Esophagus muscularis mucosa (tissue), 4 donors: Measurements from ENCODE around the gene CRPPA. TPM values are rescaled to one million over a fixed set of nuclear protein-coding genes. Genes with fewer than 3 reads are reported as not detected.

ENCODE experiments used
- DNase-seq: peaks from one replicate; pipeline ENCODE4 v3.0.0-alpha.2; 2017; ENCODE audit errors: extremely low spot score
- H3K27ac ChIP-seq, 4 donors: fragments of 200-600 bp; sonication (generic); replicated peaks in 1 of 4; 1 replicate in 3 of 4; 2 replicates in 1 of 4; pipeline ENCODE4 v1.5.1; 2016 to 2019; ENCODE audit warnings: mild to moderate bottlenecking in 1 of 4
- H3K27me3 ChIP-seq, 4 donors: fragments of 200-600 bp; sonication (generic); one replicate each; pipeline versions ENCODE4 v1.5.1 to v1.6.0; 2016 to 2019
- H3K36me3 ChIP-seq, 4 donors: fragments of 200-600 bp; sonication (generic); one replicate each; pipeline ENCODE4 v1.5.1; 2016 to 2019
- H3K4me1 ChIP-seq, 4 donors: fragments of 200-600 bp; sonication (generic); one replicate each; pipeline ENCODE4 v1.5.1; 2016 to 2019
- H3K4me3 ChIP-seq, 4 donors: fragments of 200-600 bp; sonication (generic); 1 replicate in 2 of 4; 2 replicates in 2 of 4; pipeline ENCODE4 v1.5.1; 2016 to 2019; ENCODE audit warnings: mild to moderate bottlenecking in 4 of 4, moderate library complexity in 1 of 4
- H3K9me3 ChIP-seq, 4 donors: fragments of 200-600 bp; sonication (generic); 1 replicate in 3 of 4; 2 replicates in 1 of 4; pipeline ENCODE4 v1.5.1; 2016 to 2019
- EP300 ChIP-seq: sonication (generic); formaldehyde crosslinking; IDR thresholded peaks from one replicate; pipeline ENCODE4 v1.6.1; 2017; ENCODE audit warnings: antibody characterized with exemption
- POLR2A ChIP-seq: fragments of 450-650 bp; IDR thresholded peaks from one replicate; pipeline ENCODE4 v1.6.1; 2017; ENCODE audit warnings: antibody characterized with exemption, moderate library complexity, mild to moderate bottlenecking, low read depth
- POLR2AphosphoS5 ChIP-seq, 2 donors: sonication (generic); formaldehyde crosslinking; IDR thresholded peaks; one replicate each; pipeline ENCODE4 v1.6.1; 2017; ENCODE audit warnings: antibody characterized with exemption in 2 of 2
- WGBS: methylation state at CpG from one replicate; pipeline ENCODE4 v1.1.5; 2018; 5-methylcytosine and 5-hydroxymethylcytosine counted together
- intact Hi-C: fragments of 100-400 bp; cut with DNase I; formaldehyde crosslinking; loops from one replicate; pipeline ENCODE4 v1.15.1; 2023
- total RNA-seq, 4 donors: library from RNA; depleted of rRNA; stranded (reverse); fragments of >200 nt; gene quantifications; one replicate each; pipeline versions ENCODE4 v1.1.0 to v1.2.1, GENCODE V29; 2016
- TF ChIP-seq, protein P1 (sequence below), 3 experiments: fragments of 200-600 bp in 2 of 3; fragments of 450-650 bp in 1 of 3; sonication (generic) in 2 of 3; IDR thresholded peaks; one replicate each; pipeline ENCODE4 v1.5.1; 2017 to 2019; ENCODE audit warnings: antibody characterized with exemption in 3 of 3, mild to moderate bottlenecking in 2 of 3, moderate library complexity in 1 of 3

CRPPA gene
- total RNA-seq, 4 donors from 2014 or later, result 1.9 to 3.6 (median 3.5) TPM

DNA sequence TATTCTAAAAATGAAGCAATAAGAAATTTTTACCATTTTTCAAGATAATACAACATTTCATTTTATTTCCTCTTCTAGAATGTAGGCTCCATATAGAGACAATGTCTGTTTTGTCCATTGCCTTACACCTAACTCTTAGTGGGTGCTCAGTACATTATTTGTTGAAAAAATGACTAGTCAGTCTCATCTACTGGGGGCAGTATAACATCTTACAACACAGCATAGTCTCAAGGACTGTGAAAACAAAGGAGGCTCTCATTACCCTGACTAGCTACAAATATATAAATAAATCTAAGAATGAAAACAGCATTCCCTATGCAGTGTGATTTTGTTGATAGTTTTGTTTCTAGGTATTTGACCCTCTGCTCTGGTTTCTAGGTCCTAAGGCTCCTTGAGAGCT, 11.6 kb downstream of the CRPPA start:
- H3K36me3 ChIP-seq, result no peaks in the 10 kb centered on the region
- H3K4me3 ChIP-seq, result no peak overlapping the region
- intact Hi-C loops, result loop anchor here (10.0 kb wide), 1 partner anchor 335 kb away; no protein-coding TSS in a partner anchor
- no peak overlapping the region for H3K27ac ChIP-seq
- no peak for DNase-seq
- no peaks in the 10 kb centered on the region for H3K9me3 ChIP-seq
- H3K27me3 ChIP-seq, result no peaks in the 10 kb centered on the region
- peaks cover 9 to 14% (median 10%) of the 10 kb centered on the region in 4 donors for H3K4me1 ChIP-seq
- no peak for TF ChIP-seq POLR2A
- no peak for TF ChIP-seq POLR2AphosphoS5 (IDR thresholded peaks at IDR 0.05)
- no peak for TF ChIP-seq EP300

DNA sequence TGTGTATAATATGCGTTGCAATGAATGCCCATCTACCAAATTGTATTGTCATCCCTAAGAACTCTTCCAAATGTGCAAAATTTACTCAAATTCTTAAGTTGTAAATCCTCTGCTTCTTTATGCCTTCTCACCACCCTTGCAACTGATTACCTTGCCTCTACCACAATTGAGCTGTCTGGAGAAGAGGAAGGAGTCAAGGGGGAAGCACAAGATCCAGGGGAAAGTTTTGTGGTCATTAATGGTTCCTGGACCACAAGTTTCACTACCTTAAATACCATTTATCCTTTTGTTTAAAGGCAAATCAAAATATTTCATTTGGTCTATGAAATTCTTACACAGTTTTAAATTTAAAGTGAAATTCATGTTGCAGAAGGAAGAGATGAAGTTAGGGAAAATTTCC, 16.7 kb downstream of the CRPPA start:
- TF ChIP-seq POLR2A (no peak), EP300 (no peak), POLR2AphosphoS5 (IDR thresholded peaks at IDR 0.05) (no peak)
- TF ChIP-seq, protein P1, sequence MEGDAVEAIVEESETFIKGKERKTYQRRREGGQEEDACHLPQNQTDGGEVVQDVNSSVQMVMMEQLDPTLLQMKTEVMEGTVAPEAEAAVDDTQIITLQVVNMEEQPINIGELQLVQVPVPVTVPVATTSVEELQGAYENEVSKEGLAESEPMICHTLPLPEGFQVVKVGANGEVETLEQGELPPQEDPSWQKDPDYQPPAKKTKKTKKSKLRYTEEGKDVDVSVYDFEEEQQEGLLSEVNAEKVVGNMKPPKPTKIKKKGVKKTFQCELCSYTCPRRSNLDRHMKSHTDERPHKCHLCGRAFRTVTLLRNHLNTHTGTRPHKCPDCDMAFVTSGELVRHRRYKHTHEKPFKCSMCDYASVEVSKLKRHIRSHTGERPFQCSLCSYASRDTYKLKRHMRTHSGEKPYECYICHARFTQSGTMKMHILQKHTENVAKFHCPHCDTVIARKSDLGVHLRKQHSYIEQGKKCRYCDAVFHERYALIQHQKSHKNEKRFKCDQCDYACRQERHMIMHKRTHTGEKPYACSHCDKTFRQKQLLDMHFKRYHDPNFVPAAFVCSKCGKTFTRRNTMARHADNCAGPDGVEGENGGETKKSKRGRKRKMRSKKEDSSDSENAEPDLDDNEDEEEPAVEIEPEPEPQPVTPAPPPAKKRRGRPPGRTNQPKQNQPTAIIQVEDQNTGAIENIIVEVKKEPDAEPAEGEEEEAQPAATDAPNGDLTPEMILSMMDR (IDR thresholded peaks at IDR 0.05), result no peak
- H3K9me3 ChIP-seq, result peaks cover 0 to 18% (median 14%) of the 10 kb centered on the region in 4 donors
- WGBS, result 93% methylated on average over 1 of the region's 1 CpG
- DNase-seq, result no peak
- H3K4me1 ChIP-seq, result no peaks in the 10 kb centered on the region
- peaks cover 0 to 8% (median 0%) of the 10 kb centered on the region in 4 donors for H3K36me3 ChIP-seq
- no peaks in the 10 kb centered on the region for H3K27me3 ChIP-seq
- no peak overlapping the region for H3K4me3 ChIP-seq
- intact Hi-C loops, result no loop called here
- H3K27ac ChIP-seq, result no peak overlapping the region

DNA sequence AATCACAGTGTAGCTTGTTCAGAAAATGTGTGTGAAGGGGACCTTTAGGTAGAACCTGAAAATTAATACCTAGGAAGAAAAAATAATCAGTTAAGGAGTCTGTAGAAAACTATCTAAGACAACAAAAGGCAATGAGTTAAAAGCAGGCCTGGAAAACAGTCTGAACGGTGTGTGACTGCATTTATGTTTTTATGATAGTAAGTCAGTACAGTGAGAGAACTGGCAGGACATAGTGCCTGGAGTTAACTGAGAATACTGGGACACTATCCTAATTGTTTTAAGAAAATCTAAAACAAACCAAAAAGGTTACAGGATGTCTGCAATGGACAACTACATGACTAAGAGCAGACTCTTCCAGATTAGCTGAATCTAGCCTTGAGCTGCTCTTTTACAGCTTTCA, 17.9 kb downstream of the CRPPA start:
- no peak overlapping the region for H3K27ac ChIP-seq
- intact Hi-C loops, result no loop called here
- H3K4me1 ChIP-seq, result no peaks in the 10 kb centered on the region
- H3K9me3 ChIP-seq, result peaks cover 0 to 18% (median 14%) of the 10 kb centered on the region in 4 donors
- WGBS, result 90% methylated on average over 1 of the region's 1 CpG
- TF ChIP-seq EP300 (no peak), POLR2AphosphoS5 (IDR thresholded peaks at IDR 0.05) (no peak), POLR2A (no peak)
- TF ChIP-seq, protein P1 (IDR thresholded peaks at IDR 0.05), result no peak
- no peaks in the 10 kb centered on the region for H3K27me3 ChIP-seq
- H3K4me3 ChIP-seq, result no peak overlapping the region
- no peak for DNase-seq
- H3K36me3 ChIP-seq, result peaks cover 0 to 8% (median 0%) of the 10 kb centered on the region in 4 donors

DNA sequence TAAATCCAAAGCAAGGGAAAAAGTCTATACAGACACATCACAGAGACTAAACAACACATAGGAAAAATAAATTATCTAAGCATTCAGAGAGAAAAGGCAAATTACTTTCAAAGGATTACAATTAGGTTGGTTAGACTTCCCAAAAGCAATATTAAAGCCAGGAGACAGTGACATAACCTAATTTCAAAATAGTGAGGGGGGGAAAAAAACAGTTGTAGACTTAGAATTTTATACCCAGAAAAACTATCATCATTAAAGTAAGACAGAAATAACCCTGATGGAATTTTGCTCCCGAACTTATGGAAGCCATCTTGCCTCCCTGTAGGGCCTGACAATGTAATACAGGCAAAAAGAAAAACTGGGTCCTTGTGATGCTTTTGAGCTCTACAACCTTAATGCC, 18.4 kb downstream of the CRPPA start:
- DNase-seq, result no peak
- no peak overlapping the region for H3K4me3 ChIP-seq
- no peaks in the 10 kb centered on the region for H3K4me1 ChIP-seq
- H3K27ac ChIP-seq, result no peak overlapping the region
- H3K9me3 ChIP-seq, result peaks cover 0 to 18% (median 14%) of the 10 kb centered on the region in 4 donors
- no peaks in the 10 kb centered on the region for H3K27me3 ChIP-seq
- intact Hi-C loops, result no loop called here
- 94% methylated on average over 1 of the region's 1 CpG for WGBS
- TF ChIP-seq EP300 (no peak), POLR2AphosphoS5 (IDR thresholded peaks at IDR 0.05) (no peak), POLR2A (no peak)
- TF ChIP-seq, protein P1 (IDR thresholded peaks at IDR 0.05), result no peak
- peaks cover 0 to 8% (median 0%) of the 10 kb centered on the region in 4 donors for H3K36me3 ChIP-seq

DNA sequence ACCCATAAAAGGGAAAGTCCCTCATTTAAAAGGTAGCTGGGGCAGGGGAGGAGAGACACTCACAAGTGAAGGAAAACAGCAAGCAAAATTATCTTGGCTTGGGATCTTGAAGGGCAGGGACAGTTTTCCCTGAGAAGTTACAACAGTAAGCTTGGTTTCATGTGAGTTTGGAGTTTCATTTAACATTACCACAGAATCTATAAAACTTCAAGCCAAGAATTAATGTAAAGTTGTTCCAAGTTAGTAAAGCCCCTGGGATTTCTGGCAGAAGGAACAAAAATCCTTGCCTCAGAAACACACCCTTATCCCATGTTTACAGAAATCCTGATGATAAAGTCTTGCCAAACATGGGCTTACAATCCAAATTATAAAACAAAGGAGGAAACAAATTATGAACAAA, 19.2 kb downstream of the CRPPA start:
- intact Hi-C loops, result no loop called here
- Histone ChIP-seq H3K36me3 (peaks cover 0 to 8% (median 0%) of the 10 kb centered on the region in 4 donors), H3K9me3 (peaks cover 0 to 18% (median 14%) of the 10 kb centered on the region in 4 donors), H3K27ac (no peak overlapping the region), H3K4me3 (no peak overlapping the region), H3K4me1 (no peaks in the 10 kb centered on the region), H3K27me3 (no peaks in the 10 kb centered on the region)
- TF ChIP-seq, protein P1 (IDR thresholded peaks at IDR 0.05), result no peak
- no peak for TF ChIP-seq POLR2AphosphoS5 (IDR thresholded peaks at IDR 0.05)
- DNase-seq, result no peak
